Karpas-422 (cell line): ENCODE results near the gene TCF25. TPM values are rescaled to one million over a fixed set of nuclear protein-coding genes. Genes with fewer than 3 reads are reported as not detected.
A peak's percentile ranks its signal among the peaks of the same experiment; 100 is the strongest.
"Not testable (repeated sequence)": the region's sequence is repeated elsewhere in the genome, so short reads cannot be mapped to it uniquely, and the experiment has no call there.

Source experiments
- DNase-seq: peaks from one replicate; pipeline ENCODE4 v3.0.0-alpha.2; 2015
- H2AFZ ChIP-seq: fragments of 200-600 bp; sonication (generic); 2 replicates; pipeline ENCODE4 v1.6.1; 2014; ENCODE audit warnings: antibody characterized with exemption, low read length, mixed read lengths
- H3K27ac ChIP-seq: fragments of 200-600 bp; sonication (generic); 2 replicates; pipeline ENCODE4 v1.5.1; 2014; ENCODE audit warnings: mild to moderate bottlenecking, low read length, moderate library complexity
- H3K27me3 ChIP-seq: fragments of 200-600 bp; sonication (generic); 2 replicates; pipeline ENCODE4 v1.6.1; 2014; ENCODE audit warnings: low read length, mixed read lengths
- H3K36me3 ChIP-seq: fragments of 200-600 bp; sonication (generic); 2 replicates; pipeline ENCODE4 v1.6.1; 2014; ENCODE audit warnings: low read length, mixed read lengths; ENCODE audit not compliant: insufficient read depth
- H3K4me1 ChIP-seq: fragments of 200-600 bp; sonication (generic); 2 replicates; pipeline ENCODE4 v1.6.1; 2014; ENCODE audit warnings: mild to moderate bottlenecking, low read length, mixed read lengths
- H3K4me2 ChIP-seq: fragments of 200-600 bp; sonication (generic); 2 replicates; pipeline ENCODE4 v1.6.1; 2014; ENCODE audit warnings: low read length, low read depth, mild to moderate bottlenecking; ENCODE audit not compliant: poor library complexity, severe bottlenecking
- H3K4me3 ChIP-seq: fragments of 200-600 bp; sonication (generic); 2 replicates; pipeline ENCODE4 v1.5.1; 2014; ENCODE audit warnings: mild to moderate bottlenecking, antibody characterized with exemption, low read length, mixed read lengths
- H3K79me2 ChIP-seq: fragments of 200-600 bp; sonication (generic); 2 replicates; pipeline ENCODE4 v1.6.1; 2014; ENCODE audit warnings: mild to moderate bottlenecking, low read length, mixed read lengths
- H3K9ac ChIP-seq: fragments of 200-600 bp; sonication (generic); 2 replicates; pipeline ENCODE4 v1.6.0; 2014; ENCODE audit warnings: low read length
- H3K9me2 ChIP-seq: fragments of 200-600 bp; sonication (generic), shearing (Covaris generic); replicated peaks from 2 replicates; pipeline ENCODE4 v1.6.0; 2014; ENCODE audit warnings: mild to moderate bottlenecking, low read length, moderate library complexity; ENCODE audit not compliant: insufficient read depth
- H3K9me3 ChIP-seq: fragments of 300-700, 200-600 bp; sonication (generic); 2 replicates; pipeline ENCODE4 v1.6.1; 2014; ENCODE audit warnings: low read length, mixed read lengths
- H4K20me1 ChIP-seq: fragments of 200-600 bp; sonication (generic); 2 replicates; pipeline ENCODE4 v1.6.1; 2014; ENCODE audit warnings: mild to moderate bottlenecking, antibody characterized with exemption, low read length, low read depth; ENCODE audit not compliant: insufficient read depth
- total RNA-seq: library from RNA; depleted of rRNA; stranded (reverse); fragments of >200 nt; shearing (Covaris generic); gene quantifications from 2 replicates; pipeline ENCODE4 v1.2.3, GENCODE V29; 2014; ENCODE audit warnings: low replicate concordance

Gene TCF25
- total RNA-seq, 1 experiment from 2014 or later = 71.8 TPM

DNA sequence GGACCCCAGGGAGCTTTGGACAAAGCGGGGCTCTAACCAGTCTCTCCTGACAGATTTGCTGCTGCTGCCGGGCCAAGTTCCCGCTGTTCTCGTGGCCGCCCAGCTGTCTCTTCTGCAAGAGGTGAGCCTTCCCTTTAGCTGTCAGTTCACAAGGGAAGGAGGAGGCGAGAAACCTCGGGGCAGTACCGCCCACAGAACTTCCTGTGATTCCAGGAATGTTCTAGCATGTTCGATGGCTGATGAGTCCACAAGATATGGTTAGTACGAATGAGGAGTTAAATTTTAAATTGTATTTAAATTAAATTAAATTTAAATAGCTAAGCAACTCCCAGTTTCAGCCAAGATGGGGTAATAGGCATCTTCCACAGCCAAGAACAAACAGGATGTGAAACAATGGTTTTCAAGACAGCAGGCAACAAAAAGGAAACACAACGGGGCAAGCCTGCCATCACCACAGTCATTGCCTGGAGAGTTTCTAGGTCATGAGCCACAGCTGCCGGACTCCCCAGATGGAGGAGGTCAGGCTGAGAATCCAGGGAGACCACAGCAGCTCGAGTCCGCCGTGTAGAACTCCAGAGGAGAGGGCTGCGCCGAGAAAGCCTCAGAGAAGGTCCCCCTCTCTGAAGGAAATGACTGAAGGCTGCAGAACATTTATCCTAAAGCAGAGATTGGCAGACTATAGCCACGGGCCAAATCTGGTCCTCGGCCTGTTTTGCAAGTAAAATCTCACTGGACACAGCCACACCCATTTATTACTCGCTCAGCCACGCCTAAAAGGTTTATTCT, 9.5 kb upstream of the TCF25 start:
- no peak overlapping the region for H3K27ac ChIP-seq
- H3K36me3 ChIP-seq = no peaks in the 10 kb centered on the region
- H3K9me2 ChIP-seq = no peaks in the 10 kb centered on the region
- DNase-seq = peak; percentile 56
- peak overlapping the region; percentile 50; the same call in 1 of the 2 replicates for H3K4me3 ChIP-seq
- H4K20me1 ChIP-seq = peaks cover 15% of the 10 kb centered on the region; the same call in 1 of the 2 replicates
- peak overlapping the region; percentile 38; the same call in 1 of the 2 replicates for H2AFZ ChIP-seq
- no peaks in the 10 kb centered on the region for H3K27me3 ChIP-seq
- peak overlapping the region; percentile 49 for H3K9ac ChIP-seq
- H3K4me1 ChIP-seq = peaks cover 20% of the 10 kb centered on the region
- H3K79me2 ChIP-seq = no peaks in the 10 kb centered on the region
- H3K9me3 ChIP-seq = peaks cover 6% of the 10 kb centered on the region
- peak overlapping the region; percentile 68 for H3K4me2 ChIP-seq

DNA sequence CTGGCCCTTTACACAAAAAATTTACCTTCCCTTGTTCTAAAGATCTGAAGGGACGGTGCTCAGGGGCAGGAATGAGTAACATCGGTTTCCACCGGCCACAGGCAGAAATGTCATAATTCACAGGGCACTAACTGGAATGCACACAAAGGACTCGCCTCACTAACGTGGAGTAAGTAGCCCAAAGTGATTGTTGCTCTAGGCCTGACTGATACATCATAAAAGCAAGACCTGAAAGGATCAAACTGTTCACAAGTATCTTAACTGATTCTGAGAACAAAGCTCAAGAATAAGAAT, 8.9 kb upstream of the TCF25 start:
- H3K27ac ChIP-seq = no peak overlapping the region
- H3K4me3 ChIP-seq = peak overlapping the region; percentile 50; the same call in 1 of the 2 replicates
- H3K9me3 ChIP-seq = peaks cover 6% of the 10 kb centered on the region
- H3K4me2 ChIP-seq = peak overlapping the region; percentile 68
- H2AFZ ChIP-seq = peak overlapping the region; percentile 38; the same call in 1 of the 2 replicates
- H3K36me3 ChIP-seq = no peaks in the 10 kb centered on the region
- H4K20me1 ChIP-seq = peaks cover 15% of the 10 kb centered on the region; the same call in 1 of the 2 replicates
- H3K4me1 ChIP-seq = peaks cover 20% of the 10 kb centered on the region
- no peaks in the 10 kb centered on the region for H3K9me2 ChIP-seq
- peak overlapping the region; percentile 49; the same call in 1 of the 2 replicates for H3K9ac ChIP-seq
- no peaks in the 10 kb centered on the region for H3K27me3 ChIP-seq
- no peaks in the 10 kb centered on the region for H3K79me2 ChIP-seq
- DNase-seq = no peak

DNA sequence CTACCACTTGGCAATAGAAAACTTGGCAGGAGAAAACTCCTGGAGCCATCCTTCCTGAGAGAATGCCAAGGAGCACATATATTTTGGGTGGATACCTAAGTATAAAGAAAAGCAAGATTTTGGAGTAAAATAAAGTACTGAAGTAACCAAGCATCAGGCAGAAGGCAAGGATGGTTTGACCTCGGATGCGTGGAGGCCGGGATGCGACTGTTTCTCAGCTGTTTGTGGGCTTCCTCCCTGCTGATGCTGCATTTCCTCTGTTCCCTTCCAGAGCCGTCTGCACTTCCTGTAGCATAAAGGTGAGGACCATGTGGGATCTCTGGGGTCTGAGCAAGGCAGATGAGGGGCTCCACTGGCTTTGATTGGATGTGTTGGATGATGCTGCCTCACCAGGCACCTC, 5.5 kb upstream of the TCF25 start:
- H3K4me3 ChIP-seq = no peak overlapping the region
- no peaks in the 10 kb centered on the region for H3K79me2 ChIP-seq
- H3K9me3 ChIP-seq = peaks cover 6% of the 10 kb centered on the region
- H2AFZ ChIP-seq = no peak overlapping the region
- no peak for DNase-seq
- H3K9ac ChIP-seq = no peak overlapping the region
- H3K4me1 ChIP-seq = peaks cover 24% of the 10 kb centered on the region
- no peaks in the 10 kb centered on the region for H3K27me3 ChIP-seq
- no peaks in the 10 kb centered on the region for H3K9me2 ChIP-seq
- no peak overlapping the region for H3K4me2 ChIP-seq
- H4K20me1 ChIP-seq = 0 out of 2 replicates have a peak, but pooled peaks cover 5% of the 10 kb centered on the region
- no peak overlapping the region for H3K27ac ChIP-seq
- no peaks in the 10 kb centered on the region for H3K36me3 ChIP-seq

DNA sequence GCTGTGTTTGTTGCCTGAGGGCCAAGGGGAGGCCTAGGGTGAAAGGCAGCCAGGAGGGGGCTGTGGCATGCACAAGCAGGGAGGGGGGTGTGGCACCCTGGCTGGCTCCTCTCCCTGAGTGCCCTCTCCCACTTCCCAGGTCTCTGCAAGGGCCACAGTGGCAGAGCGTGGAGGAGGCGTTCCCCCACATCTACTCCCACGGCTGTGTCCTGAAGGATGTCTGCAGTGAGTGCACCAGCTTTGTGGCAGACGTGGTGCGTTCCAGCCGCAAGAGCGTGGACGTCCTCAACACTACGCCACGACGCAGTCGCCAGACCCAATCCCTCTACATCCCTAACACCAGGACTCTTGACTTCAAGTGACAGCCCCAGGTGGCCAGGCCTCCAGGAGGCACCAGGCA, 3.5 kb upstream of the TCF25 start:
- H3K79me2 ChIP-seq = peaks cover 7% of the 10 kb centered on the region
- no peak overlapping the region for H3K4me2 ChIP-seq
- H3K4me1 ChIP-seq = peaks cover 18% of the 10 kb centered on the region
- DNase-seq = no peak
- H3K4me3 ChIP-seq = no peak overlapping the region
- H3K27ac ChIP-seq = no peak overlapping the region
- peaks cover 7% of the 10 kb centered on the region for H4K20me1 ChIP-seq
- H2AFZ ChIP-seq = no peak overlapping the region
- H3K9me2 ChIP-seq = no peaks in the 10 kb centered on the region
- peaks cover 6% of the 10 kb centered on the region for H3K9me3 ChIP-seq
- no peak overlapping the region for H3K9ac ChIP-seq
- H3K36me3 ChIP-seq = peaks cover 3% of the 10 kb centered on the region
- no peaks in the 10 kb centered on the region for H3K27me3 ChIP-seq

DNA sequence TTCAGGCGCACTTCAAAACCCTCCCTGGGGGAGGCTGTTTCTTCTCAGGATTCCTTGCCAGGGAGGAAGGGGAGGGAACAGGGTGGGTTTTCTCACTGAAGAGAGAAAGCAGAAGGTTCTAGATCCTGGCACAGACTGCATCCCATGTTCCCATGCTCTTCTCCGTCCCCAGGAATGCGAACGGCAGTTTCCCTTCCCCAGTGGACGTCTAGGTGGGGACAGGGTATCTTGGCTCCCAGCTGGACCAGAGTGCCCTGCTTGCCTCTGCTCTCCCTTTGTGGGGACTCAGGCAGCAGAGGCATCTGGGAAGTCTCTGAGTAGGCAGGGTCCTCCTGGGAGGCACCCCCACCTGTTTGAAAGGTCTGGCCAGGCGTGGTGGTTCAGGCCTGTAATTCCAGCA, 3.0 kb upstream of the TCF25 start:
- no peak overlapping the region for H3K4me3 ChIP-seq
- no peak for DNase-seq
- no peak overlapping the region for H3K27ac ChIP-seq
- no peaks in the 10 kb centered on the region for H3K9me2 ChIP-seq
- peaks cover 19% of the 10 kb centered on the region for H3K4me1 ChIP-seq
- H3K4me2 ChIP-seq = no peak overlapping the region
- peaks cover 11% of the 10 kb centered on the region for H4K20me1 ChIP-seq
- H3K9ac ChIP-seq = no peak overlapping the region
- no peak overlapping the region for H2AFZ ChIP-seq
- H3K79me2 ChIP-seq = peaks cover 12% of the 10 kb centered on the region
- H3K36me3 ChIP-seq = peaks cover 8% of the 10 kb centered on the region
- peaks cover 6% of the 10 kb centered on the region for H3K9me3 ChIP-seq
- no peaks in the 10 kb centered on the region for H3K27me3 ChIP-seq

DNA sequence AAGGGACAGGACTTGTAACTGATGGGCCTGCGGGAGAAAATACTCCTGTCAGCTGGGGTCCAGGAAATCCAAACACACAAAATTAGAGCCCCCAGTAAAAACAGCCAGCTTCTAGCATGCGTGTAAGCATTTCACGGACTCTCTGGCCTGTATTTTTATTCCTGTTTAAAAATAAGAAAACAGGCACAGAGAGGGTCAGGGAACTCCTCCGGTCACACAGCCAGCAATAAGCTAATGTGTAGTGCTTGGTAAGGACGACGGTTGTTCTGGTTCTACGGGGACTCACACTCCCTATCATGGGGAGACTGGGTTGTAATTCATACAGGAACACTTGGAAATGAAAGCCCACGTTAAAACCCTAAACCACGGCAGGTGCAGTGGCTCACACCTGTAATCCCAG, 1.5 kb upstream of the TCF25 start:
- H3K79me2 ChIP-seq = peaks cover 22% of the 10 kb centered on the region
- H3K4me3 ChIP-seq = no peak overlapping the region
- H3K9ac ChIP-seq = no peak overlapping the region; the same call in 1 of the 2 replicates
- H4K20me1 ChIP-seq = peaks cover 18% of the 10 kb centered on the region
- peaks cover 19% of the 10 kb centered on the region for H3K4me1 ChIP-seq
- no peaks in the 10 kb centered on the region for H3K9me2 ChIP-seq
- H3K9me3 ChIP-seq = peaks cover 6% of the 10 kb centered on the region
- H3K27me3 ChIP-seq = no peaks in the 10 kb centered on the region
- peaks cover 14% of the 10 kb centered on the region for H3K36me3 ChIP-seq
- H3K4me2 ChIP-seq = no peak overlapping the region
- DNase-seq = no peak
- H2AFZ ChIP-seq = no peak overlapping the region
- no peak overlapping the region for H3K27ac ChIP-seq

DNA sequence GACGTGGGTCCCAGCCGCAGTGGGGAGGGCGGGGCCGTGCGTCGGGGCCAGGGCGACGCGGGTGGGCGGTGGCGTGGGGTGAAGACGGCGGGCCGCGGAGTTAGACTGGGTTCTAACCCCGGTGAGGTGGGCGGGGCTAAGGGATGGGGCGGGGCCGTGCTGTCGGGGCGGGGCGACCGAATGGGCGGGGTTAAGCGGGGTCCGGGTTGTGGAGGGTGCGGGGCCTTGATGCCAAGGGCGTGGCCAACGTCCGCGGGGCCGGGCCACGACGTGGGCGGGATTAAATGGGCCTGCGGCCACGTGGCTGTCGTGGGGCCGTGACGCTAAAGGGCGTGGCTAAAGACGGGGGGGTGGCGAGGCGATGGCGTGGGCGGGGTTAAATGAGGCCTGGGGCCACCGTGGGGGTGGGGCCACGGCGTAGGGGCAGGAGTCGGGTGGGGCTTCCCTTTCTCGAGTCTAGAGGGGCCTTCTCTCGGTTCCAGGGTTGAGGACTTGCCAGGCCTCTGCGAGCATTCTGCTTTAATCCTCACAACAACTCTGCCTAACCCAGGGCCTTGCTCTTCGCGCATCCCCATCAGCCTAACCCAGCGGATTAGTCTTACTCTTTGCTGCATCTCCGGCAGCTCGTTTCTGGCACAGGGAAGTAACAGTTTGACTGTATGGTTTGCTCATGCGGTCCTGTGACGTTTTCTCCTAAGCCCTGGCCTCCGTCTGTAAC, 739 bp downstream of the TCF25 start:
- Histone ChIP-seq H3K4me1 (peaks cover 19% of the 10 kb centered on the region), H3K9ac (peak overlapping the region; percentile 99), H3K27me3 (no peaks in the 10 kb centered on the region), H3K9me2 (no peaks in the 10 kb centered on the region), H3K9me3 (no peaks in the 10 kb centered on the region), H3K36me3 (peaks cover 28% of the 10 kb centered on the region), H4K20me1 (peaks cover 18% of the 10 kb centered on the region), H2AFZ (no peak overlapping the region), H3K4me3 (peak overlapping the region; percentile 92), H3K27ac (peak overlapping the region; percentile 96), H3K4me2 (peak overlapping the region; percentile 100), H3K79me2 (peaks cover 43% of the 10 kb centered on the region)
- peak; percentile 98 for DNase-seq

DNA sequence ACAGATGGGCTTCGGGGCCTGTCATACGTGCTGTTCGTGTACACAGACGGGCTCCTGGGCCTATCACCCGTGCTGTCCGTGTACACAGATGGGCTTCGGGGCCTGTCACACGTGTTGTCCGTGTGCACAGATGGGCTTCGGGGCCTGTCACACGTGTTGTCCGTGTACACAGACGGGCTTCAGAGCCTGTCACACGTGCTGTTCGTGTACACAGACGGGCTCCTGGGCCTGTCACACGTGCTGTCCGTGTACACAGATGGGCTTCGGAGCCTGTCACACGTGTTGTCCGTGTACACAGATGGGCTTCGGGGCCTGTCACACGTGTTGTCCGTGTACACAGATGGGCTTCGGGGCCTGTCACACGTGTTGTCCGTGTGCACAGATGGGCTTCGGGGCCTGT, 5.7 kb downstream of the TCF25 start:
- Histone ChIP-seq H3K79me2 (peaks cover 70% of the 10 kb centered on the region), H3K36me3 (peaks cover 39% of the 10 kb centered on the region), H4K20me1 (peaks cover 24% of the 10 kb centered on the region)
- not testable (repeated sequence) for H3K9ac ChIP-seq, H3K9me3 ChIP-seq, H3K4me2 ChIP-seq, DNase-seq, H3K27ac ChIP-seq, H3K4me3 ChIP-seq, H3K27me3 ChIP-seq, H3K9me2 ChIP-seq, H2AFZ ChIP-seq, H3K4me1 ChIP-seq
